ENCODE measurements around the gene OCA2. TPM values are rescaled to one million over a fixed set of nuclear protein-coding genes. Genes with fewer than 3 reads are reported as not detected.

OCA2 gene
- total RNA-seq, 1 experiment from 2014 or later, result 0.09 TPM

DNA sequence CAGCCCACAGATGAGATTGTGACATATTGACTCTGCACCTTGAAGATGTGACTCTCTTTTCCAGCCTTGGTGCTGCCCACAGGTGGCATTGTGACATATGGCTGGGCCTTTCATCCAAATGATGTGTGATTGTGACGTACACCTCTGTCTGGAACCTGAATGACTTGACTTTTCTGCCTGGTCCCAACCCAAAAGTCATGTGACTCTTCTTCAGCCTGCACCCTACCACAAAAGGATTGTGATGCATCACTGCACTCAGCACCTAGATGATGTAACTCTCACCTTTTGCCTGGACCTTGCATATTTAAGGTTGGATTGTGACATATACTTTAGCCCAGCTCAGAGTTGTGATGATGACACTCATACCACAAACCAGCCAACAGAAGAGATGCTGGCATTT is 204.5 kb downstream of the OCA2 start:
- H3K4me3 ChIP-seq (ENCODE audit: low read depth, low read length, poor library complexity, severe bottlenecking), result no peak overlapping the region
- intact Hi-C loops (cut with micrococcal nuclease; ENCODE audit: unreplicated experiment), result no loop called here
- ChIA-PET POLR2A (ENCODE audit: low non-redundant PET) (no interaction called here), CTCF (no interaction called here)
- H3K9me3 ChIP-seq (ENCODE audit: low read depth, low read length, poor library complexity, severe bottlenecking), result peaks cover 19% of the 10 kb centered on the region
- TF ChIP-seq EZH2 (IDR thresholded peaks at IDR 0.05; ENCODE audit: borderline replicate concordance, low read depth, low read length, poor library complexity, severe bottlenecking), result no peak
- TF ChIP-seq, protein P1, sequence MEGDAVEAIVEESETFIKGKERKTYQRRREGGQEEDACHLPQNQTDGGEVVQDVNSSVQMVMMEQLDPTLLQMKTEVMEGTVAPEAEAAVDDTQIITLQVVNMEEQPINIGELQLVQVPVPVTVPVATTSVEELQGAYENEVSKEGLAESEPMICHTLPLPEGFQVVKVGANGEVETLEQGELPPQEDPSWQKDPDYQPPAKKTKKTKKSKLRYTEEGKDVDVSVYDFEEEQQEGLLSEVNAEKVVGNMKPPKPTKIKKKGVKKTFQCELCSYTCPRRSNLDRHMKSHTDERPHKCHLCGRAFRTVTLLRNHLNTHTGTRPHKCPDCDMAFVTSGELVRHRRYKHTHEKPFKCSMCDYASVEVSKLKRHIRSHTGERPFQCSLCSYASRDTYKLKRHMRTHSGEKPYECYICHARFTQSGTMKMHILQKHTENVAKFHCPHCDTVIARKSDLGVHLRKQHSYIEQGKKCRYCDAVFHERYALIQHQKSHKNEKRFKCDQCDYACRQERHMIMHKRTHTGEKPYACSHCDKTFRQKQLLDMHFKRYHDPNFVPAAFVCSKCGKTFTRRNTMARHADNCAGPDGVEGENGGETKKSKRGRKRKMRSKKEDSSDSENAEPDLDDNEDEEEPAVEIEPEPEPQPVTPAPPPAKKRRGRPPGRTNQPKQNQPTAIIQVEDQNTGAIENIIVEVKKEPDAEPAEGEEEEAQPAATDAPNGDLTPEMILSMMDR (conservative IDR thresholded peaks at IDR 0.05; ENCODE audit: low read depth, low read length), result no peak
- H3K4me1 ChIP-seq (ENCODE audit: insufficient read depth, low read length, poor library complexity, severe bottlenecking), result no peaks in the 10 kb centered on the region
- DNase-seq (ENCODE audit: low spot score), result no peak
- H3K27me3 ChIP-seq (replicated peaks; ENCODE audit: insufficient read depth, low read depth, low read length, poor library complexity), result no peaks in the 10 kb centered on the region
- no TSS peak for BruUV-seq (replicated peaks)
- H3K36me3 ChIP-seq (ENCODE audit: insufficient read depth, low read length, poor library complexity, severe bottlenecking), result no peaks in the 10 kb centered on the region
- no peak overlapping the region for H3K27ac ChIP-seq (ENCODE audit: low read depth, low read length, poor library complexity, severe bottlenecking)

DNA sequence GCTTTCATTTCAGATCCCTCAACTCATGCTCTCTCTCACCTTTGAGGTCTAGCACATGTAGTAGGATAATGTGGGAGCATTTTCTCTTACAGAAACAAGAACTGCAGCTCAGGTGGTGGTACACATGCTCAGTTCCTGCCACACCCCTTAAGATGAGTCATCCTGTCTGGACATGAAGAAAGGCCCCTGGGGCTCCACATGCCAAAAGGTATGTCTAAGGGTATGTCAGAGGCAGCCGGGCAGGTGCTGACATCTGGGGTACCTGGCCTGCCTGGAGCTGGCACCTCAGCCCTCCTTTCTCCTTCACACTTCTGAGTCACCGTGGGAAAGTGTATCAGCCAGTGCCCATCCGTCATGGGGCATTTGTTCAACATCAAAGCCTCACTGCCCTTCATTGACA is 209.9 kb downstream of the OCA2 start:
- intact Hi-C loops (cut with micrococcal nuclease; ENCODE audit: unreplicated experiment), result no loop called here
- CTCF ChIA-PET, result no interaction called here

DNA sequence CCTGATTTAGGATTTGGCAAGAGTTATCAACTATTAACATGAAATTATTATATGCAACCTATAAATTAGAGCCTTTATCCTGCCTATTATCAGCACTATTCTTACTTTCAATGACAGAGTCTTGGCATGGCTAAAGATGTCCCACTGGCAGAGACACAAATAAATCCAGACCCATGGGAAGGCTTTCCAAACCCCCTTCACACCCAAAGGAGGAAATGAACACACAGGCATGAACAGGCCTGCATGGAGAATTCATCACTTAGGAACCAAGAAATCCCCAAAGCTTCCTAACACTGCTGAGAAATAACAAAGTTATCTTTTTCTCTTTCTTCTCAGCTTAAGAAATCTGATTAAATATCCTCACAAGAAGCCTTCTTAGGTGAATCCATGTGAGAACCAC is 213.9 kb downstream of the OCA2 start:
- no peak for DNase-seq (ENCODE audit: low spot score)
- no peak overlapping the region for H3K27ac ChIP-seq (ENCODE audit: low read depth, low read length, poor library complexity, severe bottlenecking)
- no peak overlapping the region for H3K4me3 ChIP-seq (ENCODE audit: low read depth, low read length, poor library complexity, severe bottlenecking)
- ChIA-PET CTCF (no interaction called here), POLR2A (ENCODE audit: low non-redundant PET) (no interaction called here)
- peaks cover 40% of the 10 kb centered on the region for H3K9me3 ChIP-seq (ENCODE audit: low read depth, low read length, poor library complexity, severe bottlenecking)
- TF ChIP-seq, protein P1 (conservative IDR thresholded peaks at IDR 0.05; ENCODE audit: low read depth, low read length), result no peak
- TF ChIP-seq EZH2 (IDR thresholded peaks at IDR 0.05; ENCODE audit: borderline replicate concordance, low read depth, low read length, poor library complexity, severe bottlenecking), result no peak
- H3K27me3 ChIP-seq (replicated peaks; ENCODE audit: insufficient read depth, low read depth, low read length, poor library complexity), result no peaks in the 10 kb centered on the region
- no TSS peak for BruUV-seq (replicated peaks)
- H3K4me1 ChIP-seq (ENCODE audit: insufficient read depth, low read length, poor library complexity, severe bottlenecking), result no peaks in the 10 kb centered on the region
- intact Hi-C loops (cut with micrococcal nuclease; ENCODE audit: unreplicated experiment), result no loop called here
- H3K36me3 ChIP-seq (ENCODE audit: insufficient read depth, low read length, poor library complexity, severe bottlenecking), result no peaks in the 10 kb centered on the region

More for the DNA sequence above, 209.9 kb downstream of the OCA2 start:
- H3K9me3 ChIP-seq (ENCODE audit: low read depth, low read length, poor library complexity, severe bottlenecking), result peaks cover 29% of the 10 kb centered on the region
- no TSS peak for BruUV-seq (replicated peaks)
- TF ChIP-seq EZH2 (IDR thresholded peaks at IDR 0.05; ENCODE audit: borderline replicate concordance, low read depth, low read length, poor library complexity, severe bottlenecking), result no peak
- TF ChIP-seq, protein P1 (conservative IDR thresholded peaks at IDR 0.05; ENCODE audit: low read depth, low read length), result no peak
- H3K27ac ChIP-seq (ENCODE audit: low read depth, low read length, poor library complexity, severe bottlenecking), result no peak overlapping the region
- H3K27me3 ChIP-seq (replicated peaks; ENCODE audit: insufficient read depth, low read depth, low read length, poor library complexity), result no peaks in the 10 kb centered on the region
- no peak overlapping the region for H3K4me3 ChIP-seq (ENCODE audit: low read depth, low read length, poor library complexity, severe bottlenecking)
- H3K36me3 ChIP-seq (ENCODE audit: insufficient read depth, low read length, poor library complexity, severe bottlenecking), result no peaks in the 10 kb centered on the region
- DNase-seq (ENCODE audit: low spot score), result no peak
- POLR2A ChIA-PET (ENCODE audit: low non-redundant PET), result no interaction called here
- H3K4me1 ChIP-seq (ENCODE audit: insufficient read depth, low read length, poor library complexity, severe bottlenecking), result no peaks in the 10 kb centered on the region
